Measurements from ENCODE around the gene SCGB1C2.
A peak's percentile ranks its signal among the peaks of the same experiment; 100 is the strongest.

SCGB1C2 gene

GRCh38 chr17:173166-173911, 36.0 kb downstream of the SCGB1C2 start:
- no peak for DNase-seq

DNA sequence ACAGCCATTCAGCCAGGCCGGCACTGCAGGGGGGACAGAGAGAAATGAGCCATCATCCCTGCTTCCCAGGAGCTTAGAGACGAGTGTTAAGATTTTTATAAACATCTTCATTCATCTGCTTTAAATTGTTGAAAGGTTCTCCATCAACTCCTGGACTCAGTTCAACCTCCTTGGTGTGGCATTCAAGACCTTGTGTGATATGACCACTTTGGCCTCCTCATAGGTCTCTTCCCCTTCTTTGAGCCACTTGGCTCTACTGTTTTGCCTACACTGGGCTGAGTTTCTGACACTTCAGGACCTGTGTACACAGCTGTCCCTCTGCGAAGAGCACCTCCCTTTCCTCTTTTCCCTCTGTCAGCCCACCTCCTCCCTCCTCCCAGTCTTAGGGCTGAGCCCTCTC, 39.8 kb downstream of the SCGB1C2 start:
- DNase-seq: no peak

DNA sequence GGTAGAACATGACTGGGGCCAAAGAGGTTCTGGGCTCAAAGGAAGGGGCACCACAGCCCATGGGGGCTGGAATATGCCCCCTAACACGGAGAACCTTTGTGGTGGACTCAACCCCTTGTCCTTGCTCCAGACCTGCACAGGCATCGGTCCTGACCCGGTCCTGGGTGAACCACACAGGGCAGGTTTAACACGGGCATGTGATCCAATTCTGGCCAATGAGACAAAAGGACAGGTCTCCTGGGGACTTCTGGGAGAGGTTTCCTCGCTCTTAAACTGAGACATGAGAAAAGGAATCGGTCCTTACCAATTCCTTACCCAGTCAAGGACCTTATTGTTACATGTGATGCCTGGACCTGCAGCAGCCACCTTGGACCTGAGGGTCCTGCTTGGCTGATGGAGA, 40.4 kb downstream of the SCGB1C2 start:
- DNase-seq: no peak

- no peak for DNase-seq
Measured at GRCh38 chr17:178292-179065, 41.1 kb downstream of the SCGB1C2 start.

DNA sequence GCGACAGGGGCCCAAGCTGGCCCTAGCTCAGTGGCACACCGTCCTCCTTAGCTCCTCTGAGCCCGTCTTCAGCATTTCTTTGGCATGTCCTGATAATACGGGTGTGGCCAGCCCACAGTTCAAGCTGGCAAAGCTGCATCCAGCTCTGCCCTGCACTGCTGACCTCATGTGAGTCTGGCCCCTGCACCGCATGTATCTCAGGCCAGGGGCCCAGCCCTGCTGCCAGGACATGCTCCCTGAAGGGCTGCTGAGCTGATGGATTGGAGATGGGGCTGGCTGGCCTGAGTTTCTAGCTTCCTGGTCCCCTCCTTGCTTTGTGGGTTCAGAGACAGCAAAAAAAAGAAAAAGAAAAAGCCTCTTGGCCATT, 41.7 kb downstream of the SCGB1C2 start:
- DNase-seq: no peak

- no peak for DNase-seq
Measured at GRCh38 chr17:179781-180380, 42.5 kb downstream of the SCGB1C2 start.

GRCh38 chr17:180381-181244, 43.2 kb downstream of the SCGB1C2 start:
- DNase-seq: no peak

GRCh38 chr17:181245-182049, 44.1 kb downstream of the SCGB1C2 start, which contains the start of gene DOC2B:
Gene DOC2B (minus strand): TSS chr17:181650. CDS start chr17:181479, 171 bp downstream.
- DNase-seq: no peak

DNA sequence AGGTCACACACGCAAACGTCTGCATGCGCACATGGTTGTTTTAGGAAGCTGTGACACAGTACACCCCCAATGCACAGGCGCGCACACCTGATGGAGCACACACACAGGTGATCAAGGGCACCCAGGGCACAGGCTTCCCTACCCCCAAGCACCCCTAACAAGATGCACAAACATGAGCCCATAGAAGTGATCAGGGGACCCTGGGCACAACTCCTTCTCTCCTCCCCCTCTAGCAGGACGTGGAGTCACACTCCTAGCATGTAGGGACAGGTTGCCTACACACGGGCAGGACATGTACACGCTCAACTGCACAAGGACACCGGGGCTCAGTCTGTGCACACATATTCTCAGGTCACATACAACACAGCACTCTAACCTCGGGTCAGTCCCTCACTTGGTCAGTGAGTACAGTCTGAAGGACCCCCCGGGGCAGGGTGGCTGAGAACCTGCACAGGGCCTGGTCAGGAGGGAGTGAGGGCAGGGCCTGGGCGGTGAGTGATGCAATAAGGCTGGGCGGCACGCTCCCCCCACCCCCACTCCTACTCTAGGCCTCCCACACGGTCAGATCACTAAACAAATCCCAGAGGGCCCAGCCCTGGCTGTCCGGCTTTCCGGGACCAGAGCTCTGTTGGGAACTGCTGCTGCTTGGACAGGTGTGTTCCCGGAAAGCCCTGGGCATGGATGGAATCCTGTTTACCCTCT, 44.8 kb downstream of the SCGB1C2 start:
- no peak for DNase-seq

DNA sequence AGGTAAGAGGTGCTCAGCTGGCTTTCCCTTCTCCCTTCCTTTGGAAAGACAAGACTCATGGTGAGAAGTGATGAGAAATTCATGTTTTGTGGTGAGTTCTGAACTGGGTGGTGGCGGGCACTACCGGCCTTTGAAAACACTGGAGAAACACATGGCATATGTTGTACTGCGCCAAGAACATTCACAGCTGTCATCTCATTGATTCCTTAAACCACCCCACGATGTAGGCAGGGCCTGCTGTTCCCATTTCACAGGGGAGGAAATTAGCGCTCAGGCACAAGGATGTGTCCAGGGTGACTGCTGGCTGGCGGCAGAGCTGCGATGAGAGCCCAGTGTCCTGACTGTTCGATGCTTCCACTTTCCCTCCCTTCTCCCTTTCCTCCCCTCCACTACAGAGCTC, 45.7 kb downstream of the SCGB1C2 start:
- no peak for DNase-seq

- DNase-seq: peak; percentile 6 to 30
Measured at GRCh38 chr17:185445-186138, 48.2 kb downstream of the SCGB1C2 start.

DNA sequence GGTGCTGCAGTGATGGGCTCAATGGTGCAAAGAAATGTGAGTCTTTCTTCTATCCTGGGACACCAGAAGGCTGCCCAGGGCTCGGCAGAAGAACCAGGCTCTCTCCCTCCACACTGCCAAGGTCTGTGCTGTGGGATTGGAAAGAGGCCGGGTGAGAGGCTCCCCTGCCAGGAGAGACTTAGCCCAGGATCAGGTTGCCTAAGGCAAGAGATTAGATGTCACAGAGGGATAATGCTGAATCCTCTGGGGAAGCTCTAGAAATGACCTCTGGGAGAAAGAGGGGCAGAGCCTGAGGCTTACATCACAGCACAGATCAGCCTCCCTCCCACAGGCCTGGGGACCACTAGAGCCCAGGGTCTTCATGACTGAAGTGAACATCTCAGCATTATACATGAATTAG, 49.8 kb downstream of the SCGB1C2 start:
- DNase-seq: no peak
